Panc1 (cell line): ENCODE data around the gene LDLRAD4. TPM values are rescaled to one million over a fixed set of nuclear protein-coding genes. Genes with fewer than 3 reads are reported as not detected.

Experiments
- ATAC-seq: fragments of 200-7000 bp; cut with Tn5 transposase; 2 replicates; pipeline ENCODE4 v1.9.1; 2020; ENCODE audit warnings: mild to moderate bottlenecking, moderate library complexity
- BruUV-seq: library from RNA; stranded (reverse); fragments of 400-500 nt; replicated peaks from 2 replicates; lab custom pipeline; 2021; lab: Mats Ljungman, UMichigan
- CTCF ChIA-PET: fragments of 300-600 bp; sonication (Branson Sonifier 250); formaldehyde crosslinking; loops from one replicate; lab custom pipeline; 2022; ENCODE audit warnings: antibody characterized with exemption; lab: Charles Lee
- POLR2A ChIA-PET: fragments of 300-600 bp; sonication (Branson Sonifier 250); formaldehyde crosslinking; loops from one replicate; lab custom pipeline; 2022; ENCODE audit warnings: antibody characterized with exemption; lab: Charles Lee
- DNase-seq: peaks from one replicate; pipeline ENCODE4 v3.0.0-alpha.2; 2010; ENCODE audit warnings: low read depth, low spot score
- H3K27ac ChIP-seq: 2 replicates; pipeline ENCODE4 v1.5.1; 2011; ENCODE audit warnings: mild to moderate bottlenecking, low read length, inconsistent platforms
- H3K27me3 ChIP-seq: fragments of 200-500 bp; sonication (Bioruptor generic); 2 replicates; pipeline ENCODE4 v1.6.0; 2014; ENCODE audit warnings: low read length, inconsistent platforms; ENCODE audit not compliant: control insufficient read depth, insufficient read depth
- H3K36me3 ChIP-seq: fragments of 200-500 bp; sonication (Bioruptor generic); 2 replicates; pipeline ENCODE4 v1.5.1; 2014; ENCODE audit warnings: inconsistent platforms, mild to moderate bottlenecking, low read length, moderate library complexity; ENCODE audit not compliant: control insufficient read depth, insufficient read depth
- H3K4me1 ChIP-seq: 2 replicates; pipeline ENCODE4 v1.5.1; 2011; ENCODE audit warnings: inconsistent platforms, mild to moderate bottlenecking, low read length, moderate library complexity; ENCODE audit not compliant: control insufficient read depth, insufficient read depth
- H3K4me3 ChIP-seq, 2 experiments: 2 replicates each; pipeline ENCODE4 v1.5.1; 2011 to 2012; ENCODE audit warnings: low read depth in 2 of 2, low read length in 2 of 2, mild to moderate bottlenecking in 2 of 2, inconsistent platforms in 1 of 2, moderate library complexity in 1 of 2
- H3K9me3 ChIP-seq: fragments of 200-500 bp; sonication (Bioruptor generic); 2 replicates; pipeline ENCODE4 v1.5.1; 2014; ENCODE audit warnings: low read depth, mild to moderate bottlenecking, inconsistent platforms, low read length, moderate library complexity; ENCODE audit not compliant: control insufficient read depth, insufficient read depth
- POLR2AphosphoS5 ChIP-seq: IDR thresholded peaks from 2 replicates; pipeline ENCODE4 v1.6.1; 2012; ENCODE audit warnings: mild to moderate bottlenecking, low read depth, low read length, moderate library complexity
- TCF7L2 ChIP-seq: IDR thresholded peaks from 2 replicates; pipeline ENCODE4 v1.6.1; 2011; ENCODE audit warnings: mild to moderate bottlenecking, low read depth, low read length, inconsistent platforms
- in situ Hi-C: cut with HindIII; loops from 2 replicates; pipeline ENCODE4 v1.10.0; 2016; ENCODE audit warnings: low sequenced_read_pairs, low pct_unique_long_range_greater_than_20kb
- intact Hi-C: fragments of 100-400 bp; cut with micrococcal nuclease; formaldehyde crosslinking; loops from one replicate; pipeline ENCODE4 v1.10.0; 2022; ENCODE audit not compliant: unreplicated experiment
- total RNA-seq: library from RNA; stranded (reverse); gene quantifications from one replicate; pipeline ENCODE4 v1.2.1, GENCODE V29; 2021; ENCODE audit not compliant: unreplicated experiment
- TF ChIP-seq, protein P1 (sequence below): fragments of 450-650 bp; IDR thresholded peaks from 2 replicates; pipeline ENCODE4 v1.5.1; 2017; ENCODE audit warnings: mild to moderate bottlenecking
- TF ChIP-seq, protein P2 (sequence below), 2 experiments: IDR thresholded peaks; 2 replicates each; pipeline ENCODE4 v1.6.1; 2011 to 2012; ENCODE audit warnings: low read depth in 2 of 2, control low read depth in 1 of 2, low read length in 1 of 2, mild to moderate bottlenecking in 1 of 2, moderate library complexity in 1 of 2; ENCODE audit not compliant: insufficient read depth in 1 of 2

LDLRAD4 gene
- total RNA-seq, 1 experiment from 2014 or later, result 0.28 TPM

DNA sequence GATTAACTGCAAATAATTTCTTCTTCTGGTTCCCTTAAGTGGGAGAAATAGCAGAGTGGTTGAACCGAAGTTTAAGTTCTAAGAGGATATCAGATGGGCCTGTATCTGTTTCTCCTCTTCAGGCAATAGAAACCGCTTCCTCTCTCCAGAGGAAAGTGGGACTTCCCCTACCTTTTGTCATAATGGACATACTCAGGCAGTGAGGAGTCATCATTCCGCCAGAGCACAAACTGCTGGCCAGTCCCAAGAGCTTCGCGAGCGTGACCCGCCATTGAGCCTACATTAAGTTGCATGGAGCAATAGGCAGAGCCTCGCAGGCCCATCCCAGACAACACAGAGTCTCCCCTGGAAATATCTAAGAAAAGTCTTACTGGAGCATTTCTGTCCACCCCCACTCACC lies 158.9 kb downstream of the LDLRAD4 start:
- no peaks in the 10 kb centered on the region for H3K4me1 ChIP-seq
- no peaks in the 10 kb centered on the region for H3K36me3 ChIP-seq
- DNase-seq, result no peak
- no peak overlapping the region for H3K4me3 ChIP-seq
- ATAC-seq, result no peak
- in situ Hi-C loops, result no loop called here
- intact Hi-C loops, result no loop called here
- BruUV-seq, result no TSS peak
- TF ChIP-seq, protein P1, sequence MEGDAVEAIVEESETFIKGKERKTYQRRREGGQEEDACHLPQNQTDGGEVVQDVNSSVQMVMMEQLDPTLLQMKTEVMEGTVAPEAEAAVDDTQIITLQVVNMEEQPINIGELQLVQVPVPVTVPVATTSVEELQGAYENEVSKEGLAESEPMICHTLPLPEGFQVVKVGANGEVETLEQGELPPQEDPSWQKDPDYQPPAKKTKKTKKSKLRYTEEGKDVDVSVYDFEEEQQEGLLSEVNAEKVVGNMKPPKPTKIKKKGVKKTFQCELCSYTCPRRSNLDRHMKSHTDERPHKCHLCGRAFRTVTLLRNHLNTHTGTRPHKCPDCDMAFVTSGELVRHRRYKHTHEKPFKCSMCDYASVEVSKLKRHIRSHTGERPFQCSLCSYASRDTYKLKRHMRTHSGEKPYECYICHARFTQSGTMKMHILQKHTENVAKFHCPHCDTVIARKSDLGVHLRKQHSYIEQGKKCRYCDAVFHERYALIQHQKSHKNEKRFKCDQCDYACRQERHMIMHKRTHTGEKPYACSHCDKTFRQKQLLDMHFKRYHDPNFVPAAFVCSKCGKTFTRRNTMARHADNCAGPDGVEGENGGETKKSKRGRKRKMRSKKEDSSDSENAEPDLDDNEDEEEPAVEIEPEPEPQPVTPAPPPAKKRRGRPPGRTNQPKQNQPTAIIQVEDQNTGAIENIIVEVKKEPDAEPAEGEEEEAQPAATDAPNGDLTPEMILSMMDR, result no peak
- TF ChIP-seq, protein P2, sequence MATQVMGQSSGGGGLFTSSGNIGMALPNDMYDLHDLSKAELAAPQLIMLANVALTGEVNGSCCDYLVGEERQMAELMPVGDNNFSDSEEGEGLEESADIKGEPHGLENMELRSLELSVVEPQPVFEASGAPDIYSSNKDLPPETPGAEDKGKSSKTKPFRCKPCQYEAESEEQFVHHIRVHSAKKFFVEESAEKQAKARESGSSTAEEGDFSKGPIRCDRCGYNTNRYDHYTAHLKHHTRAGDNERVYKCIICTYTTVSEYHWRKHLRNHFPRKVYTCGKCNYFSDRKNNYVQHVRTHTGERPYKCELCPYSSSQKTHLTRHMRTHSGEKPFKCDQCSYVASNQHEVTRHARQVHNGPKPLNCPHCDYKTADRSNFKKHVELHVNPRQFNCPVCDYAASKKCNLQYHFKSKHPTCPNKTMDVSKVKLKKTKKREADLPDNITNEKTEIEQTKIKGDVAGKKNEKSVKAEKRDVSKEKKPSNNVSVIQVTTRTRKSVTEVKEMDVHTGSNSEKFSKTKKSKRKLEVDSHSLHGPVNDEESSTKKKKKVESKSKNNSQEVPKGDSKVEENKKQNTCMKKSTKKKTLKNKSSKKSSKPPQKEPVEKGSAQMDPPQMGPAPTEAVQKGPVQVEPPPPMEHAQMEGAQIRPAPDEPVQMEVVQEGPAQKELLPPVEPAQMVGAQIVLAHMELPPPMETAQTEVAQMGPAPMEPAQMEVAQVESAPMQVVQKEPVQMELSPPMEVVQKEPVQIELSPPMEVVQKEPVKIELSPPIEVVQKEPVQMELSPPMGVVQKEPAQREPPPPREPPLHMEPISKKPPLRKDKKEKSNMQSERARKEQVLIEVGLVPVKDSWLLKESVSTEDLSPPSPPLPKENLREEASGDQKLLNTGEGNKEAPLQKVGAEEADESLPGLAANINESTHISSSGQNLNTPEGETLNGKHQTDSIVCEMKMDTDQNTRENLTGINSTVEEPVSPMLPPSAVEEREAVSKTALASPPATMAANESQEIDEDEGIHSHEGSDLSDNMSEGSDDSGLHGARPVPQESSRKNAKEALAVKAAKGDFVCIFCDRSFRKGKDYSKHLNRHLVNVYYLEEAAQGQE (IDR thresholded peaks at IDR 0.05; ENCODE audit: insufficient read depth in 1 of 2, low read depth in 2 of 2, low read length in 1 of 2), result no peak
- ChIA-PET POLR2A (no interaction called here), CTCF (no interaction called here)
- no peaks in the 10 kb centered on the region for H3K27me3 ChIP-seq
- no peaks in the 10 kb centered on the region for H3K9me3 ChIP-seq
- no peak overlapping the region for H3K27ac ChIP-seq

DNA sequence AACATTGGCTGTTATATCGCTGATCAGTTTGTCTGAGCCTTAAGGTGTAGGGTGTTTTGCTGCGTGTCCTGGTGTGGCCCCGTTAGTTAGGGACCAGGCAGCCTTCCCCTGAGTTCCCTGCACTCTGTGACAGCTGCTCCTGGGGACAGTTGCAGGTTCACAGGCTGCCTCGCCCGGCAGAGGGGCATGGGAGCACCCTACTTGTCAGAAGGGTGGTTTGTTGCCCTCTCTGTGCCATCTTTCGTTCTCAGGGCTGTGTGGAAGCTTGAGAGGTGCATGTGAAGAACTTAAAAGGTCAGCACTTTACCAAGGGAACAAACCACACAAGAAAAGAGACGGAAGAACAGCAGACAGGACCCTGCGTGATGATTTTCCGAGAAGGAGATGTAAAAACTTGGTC lies 159.6 kb downstream of the LDLRAD4 start:
- BruUV-seq, result no TSS peak
- CTCF ChIA-PET, result no interaction called here
- no peaks in the 10 kb centered on the region for H3K9me3 ChIP-seq

More for the DNA sequence above, 159.6 kb downstream of the LDLRAD4 start:
- H3K36me3 ChIP-seq, result no peaks in the 10 kb centered on the region
- no peaks in the 10 kb centered on the region for H3K27me3 ChIP-seq
- TF ChIP-seq, protein P1, result no peak
- TF ChIP-seq, protein P2 (IDR thresholded peaks at IDR 0.05; ENCODE audit: insufficient read depth in 1 of 2, low read depth in 2 of 2, low read length in 1 of 2), result no peak
- TF ChIP-seq POLR2AphosphoS5 (no peak), TCF7L2 (no peak)
- intact Hi-C loops, result no loop called here
- H3K4me1 ChIP-seq, result no peaks in the 10 kb centered on the region
- POLR2A ChIA-PET, result no interaction called here
- DNase-seq (no peak), ATAC-seq (no peak)
- H3K4me3 ChIP-seq, result no peak overlapping the region
- in situ Hi-C loops, result no loop called here
- no peak overlapping the region for H3K27ac ChIP-seq
